GM19099 (cell line): ENCODE measurements around the gene UBASH3A.

ENCODE experiments used
- POLR2A ChIP-seq: IDR thresholded peaks from 3 replicates; pipeline ENCODE4 v1.6.1; 2011; ENCODE audit warnings: low read depth; ENCODE audit not compliant: insufficient read length; ENCODE audit errors: extremely low read depth

UBASH3A gene

DNA sequence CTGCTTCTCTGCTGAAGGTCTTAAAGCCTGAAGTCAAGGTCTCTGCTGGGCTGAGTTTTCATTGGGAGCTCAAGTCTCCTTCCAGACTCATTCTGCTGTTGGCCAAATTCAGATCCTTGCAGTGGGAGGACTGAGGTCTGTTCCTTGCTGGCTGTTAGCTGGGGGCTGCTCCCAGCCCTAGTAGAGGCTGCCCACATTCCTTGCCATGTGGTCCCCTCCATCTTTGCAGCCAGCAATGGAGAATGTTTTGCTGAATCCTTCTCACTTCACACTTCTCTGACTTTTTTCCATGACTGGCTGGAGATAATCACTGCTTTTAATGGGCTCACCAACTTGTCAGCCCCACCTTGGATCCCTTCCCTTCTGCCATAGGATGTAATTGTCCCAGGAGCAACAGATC, 33.2 kb downstream of the UBASH3A start:
- TF ChIP-seq POLR2A, result no peak

DNA sequence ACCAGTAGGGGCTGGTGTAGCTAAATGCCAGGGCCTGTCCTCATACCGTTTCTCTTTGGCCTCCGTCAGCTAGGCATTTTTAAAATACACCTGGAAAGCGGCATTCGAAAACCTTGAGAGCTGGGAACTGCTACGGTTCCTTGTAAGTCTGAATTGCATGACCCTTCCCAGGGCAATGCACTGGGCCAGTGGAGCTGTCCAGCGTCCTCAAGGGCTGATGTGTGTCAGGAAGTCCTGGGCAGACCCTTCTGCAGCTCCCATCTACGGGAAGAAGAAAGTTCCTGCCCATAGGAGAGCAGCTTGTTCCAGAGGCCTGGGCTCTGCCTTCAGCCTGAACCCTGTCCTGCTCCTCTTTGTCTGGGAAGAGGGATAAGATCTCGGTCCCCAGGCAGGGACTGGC, 34.1 kb downstream of the UBASH3A start:
- TF ChIP-seq POLR2A, result no peak

DNA sequence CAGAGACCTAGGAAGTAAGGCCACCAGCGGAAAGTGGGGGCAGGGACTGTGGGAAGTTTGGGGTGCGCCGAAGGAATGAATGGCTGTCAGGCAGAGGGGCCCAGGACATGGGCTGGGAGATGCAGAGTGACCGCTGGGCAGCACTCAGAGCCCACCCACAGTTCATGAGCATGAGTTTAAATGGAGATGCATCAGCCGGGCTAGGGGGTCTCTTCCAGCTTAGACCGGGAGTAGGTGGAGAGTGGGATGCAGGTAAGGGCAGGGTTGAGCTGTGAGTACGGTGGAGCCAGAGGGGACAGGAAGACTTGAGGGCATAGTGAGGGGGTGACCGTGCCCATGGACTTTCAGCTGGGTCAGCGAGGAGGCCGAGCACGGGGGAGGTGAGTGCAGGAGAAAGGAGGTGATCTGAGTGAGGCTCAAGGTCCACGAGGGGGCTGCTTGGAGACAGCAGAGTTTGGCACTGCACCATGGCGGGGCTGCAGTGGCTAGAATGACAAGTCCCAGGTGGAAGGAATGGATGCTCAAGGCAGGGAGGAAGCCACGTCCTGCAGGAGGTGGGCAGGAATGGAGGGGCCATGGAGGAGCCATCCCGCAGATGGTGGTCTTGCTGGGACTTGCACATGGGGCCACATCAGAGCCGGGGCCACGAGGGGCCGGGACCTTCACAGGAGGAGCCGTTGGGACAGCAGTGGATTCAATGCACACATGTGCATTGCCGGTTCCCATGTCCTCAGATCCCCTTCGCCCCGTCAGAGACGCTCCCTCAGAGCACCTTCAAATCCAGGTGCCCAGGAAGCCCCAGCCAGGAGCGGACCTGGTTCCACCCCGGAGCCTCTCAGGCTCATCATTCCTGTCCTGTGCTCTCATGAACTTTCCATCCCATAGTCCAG, 34.9 kb downstream of the UBASH3A start:
- TF ChIP-seq POLR2A, result no peak

DNA sequence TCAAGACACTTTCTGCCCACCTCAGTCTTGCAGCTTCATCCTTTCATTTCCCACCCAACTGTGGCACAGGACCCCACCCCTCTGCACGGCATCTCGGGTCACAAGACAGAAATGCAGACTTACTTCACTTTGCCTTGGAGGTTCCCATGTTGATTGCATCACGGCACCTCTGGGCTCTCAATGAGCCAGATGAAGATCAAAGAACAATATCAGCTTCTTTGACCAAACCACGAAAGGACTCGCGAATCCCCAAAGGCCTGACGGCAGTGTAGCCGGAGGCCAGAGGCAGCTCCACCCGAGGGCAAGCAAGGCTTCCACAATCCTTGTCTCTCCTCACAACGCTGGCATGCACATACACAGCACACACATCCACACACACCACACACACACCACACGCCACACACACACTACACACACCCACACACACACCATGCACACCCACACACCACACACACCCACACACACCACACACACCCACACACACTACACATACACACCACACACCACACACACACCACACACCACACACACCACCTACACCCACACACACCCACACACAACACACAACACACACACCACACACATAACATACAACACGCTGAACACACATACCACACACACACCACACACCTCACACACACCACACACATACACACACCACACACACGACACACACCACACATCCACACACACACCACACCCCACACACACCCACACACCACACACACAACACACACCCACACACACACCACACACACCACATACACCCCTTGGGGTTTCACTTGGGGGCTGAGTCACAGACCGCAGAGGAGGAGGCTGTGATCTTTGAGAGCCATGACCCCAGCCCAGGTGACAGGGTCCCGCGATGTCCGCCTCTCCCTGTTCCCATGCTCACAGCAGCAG, 35.8 kb downstream of the UBASH3A start:
- no peak for TF ChIP-seq POLR2A

DNA sequence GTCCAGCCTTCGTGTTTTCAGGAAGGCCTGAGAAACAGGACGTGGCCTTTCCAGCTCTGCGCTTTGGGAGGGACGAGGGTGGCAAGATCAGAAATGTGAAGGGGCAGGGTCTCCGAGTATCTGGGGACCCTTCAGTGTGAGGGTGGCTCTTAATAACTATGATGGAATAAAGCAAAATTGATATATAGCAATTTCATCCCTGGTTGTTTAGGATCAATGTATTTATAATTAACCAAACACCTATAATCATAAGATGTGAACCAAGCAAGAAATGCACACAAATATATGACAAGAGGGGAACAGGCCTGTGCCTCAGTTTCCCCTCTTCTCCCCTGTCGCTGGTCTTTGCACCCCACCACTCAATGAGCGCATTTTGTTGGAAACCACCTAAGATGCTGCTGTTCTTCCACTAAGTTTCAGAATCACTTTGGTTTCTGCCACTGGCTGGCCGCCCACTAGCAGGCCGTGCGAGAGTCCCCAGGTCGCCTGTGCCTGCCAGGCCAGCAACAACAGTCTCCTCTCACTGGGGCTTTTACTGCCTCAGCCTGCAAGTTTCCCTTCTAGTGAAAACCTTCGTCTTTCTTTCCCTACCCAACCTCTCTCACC, 36.6 kb downstream of the UBASH3A start:
- no peak for TF ChIP-seq POLR2A

DNA sequence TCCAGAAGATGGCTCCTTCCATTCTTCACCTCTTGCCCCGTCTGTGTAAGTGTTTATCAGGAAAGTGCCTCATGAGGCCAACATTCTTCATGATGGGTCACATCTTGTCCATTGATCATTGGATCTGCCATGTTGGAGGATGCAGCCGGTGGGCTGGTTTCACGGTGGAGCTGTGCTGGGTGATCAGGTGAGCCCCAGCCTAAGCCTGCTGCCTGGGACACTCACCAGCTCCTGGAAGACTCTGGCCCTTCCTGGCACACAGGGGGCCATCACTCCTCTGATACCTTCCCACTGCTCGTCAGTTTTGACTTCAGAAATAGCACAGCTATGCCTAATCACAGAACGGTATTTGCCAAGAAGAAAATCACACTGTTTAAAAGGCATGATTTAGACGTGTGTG, 38.3 kb downstream of the UBASH3A start:
- no peak for TF ChIP-seq POLR2A

DNA sequence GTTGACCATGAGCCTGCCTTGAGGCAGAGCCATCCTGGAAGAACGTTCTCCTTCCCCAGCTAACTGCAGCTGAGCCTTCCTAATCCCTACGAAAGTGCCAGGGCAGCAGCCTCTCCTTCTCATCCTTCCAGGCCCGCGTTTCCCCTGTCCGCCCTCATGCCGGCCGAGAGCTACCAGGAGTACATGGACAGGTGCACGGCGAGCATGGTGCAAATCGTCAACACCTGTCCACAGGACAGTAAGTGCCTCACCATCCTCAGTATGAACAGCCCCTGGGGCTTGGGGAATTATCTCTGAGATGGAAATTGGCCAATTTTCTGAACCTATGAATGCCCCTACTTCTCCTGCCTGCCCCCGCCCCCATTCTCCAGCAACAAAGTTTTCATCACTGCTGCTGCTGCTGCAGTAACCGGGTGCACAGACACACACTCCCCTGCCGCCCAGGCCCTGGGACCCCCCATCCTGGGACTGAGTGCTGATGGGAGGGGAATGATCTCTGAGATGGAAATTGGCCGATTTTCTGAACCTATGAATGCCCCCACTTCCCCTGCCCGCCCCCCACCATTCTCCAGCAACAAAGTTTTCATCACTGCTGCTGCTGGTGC, 39.6 kb downstream of the UBASH3A start:
- no peak for TF ChIP-seq POLR2A

DNA sequence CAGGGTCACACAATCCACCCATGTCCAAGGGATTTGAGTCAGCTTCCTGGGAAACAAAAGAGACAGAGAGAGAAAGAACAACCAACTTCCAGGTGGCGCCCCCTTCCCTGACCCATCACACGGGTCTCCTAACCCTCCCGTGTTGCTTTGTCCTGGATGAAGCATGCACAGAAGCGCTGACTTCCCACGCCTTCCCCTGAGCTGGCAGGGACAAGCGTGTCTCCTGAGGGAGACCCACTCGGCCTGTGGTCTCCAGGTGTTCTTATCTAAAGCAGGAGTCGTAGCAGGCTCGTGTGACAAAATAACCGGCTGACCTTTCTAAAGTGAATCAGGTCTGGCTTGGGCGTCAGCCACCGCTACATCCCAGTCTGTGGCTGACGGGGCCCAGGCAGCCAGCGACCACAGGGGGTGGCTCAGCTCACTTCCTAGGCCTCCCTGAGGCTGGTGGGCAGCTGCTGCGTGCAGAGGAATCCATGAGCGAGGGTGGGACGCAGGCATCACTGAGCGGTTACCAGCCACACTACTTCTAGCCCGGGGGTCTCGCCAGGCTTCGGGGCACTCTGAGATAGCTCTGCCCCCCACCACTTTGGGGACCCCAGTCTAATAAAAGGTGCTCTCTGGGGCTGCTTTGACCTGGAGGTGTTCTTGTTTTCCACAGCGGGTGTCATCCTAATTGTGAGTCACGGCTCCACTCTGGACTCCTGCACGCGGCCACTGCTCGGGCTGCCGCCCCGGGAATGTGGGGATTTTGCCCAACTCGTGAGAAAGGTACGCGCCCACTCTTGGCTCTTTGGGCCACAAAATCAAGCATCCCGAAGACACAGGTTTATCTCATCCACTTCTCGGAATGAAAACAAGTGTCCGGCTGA, 40.4 kb downstream of the UBASH3A start:
- TF ChIP-seq POLR2A, result no peak

DNA sequence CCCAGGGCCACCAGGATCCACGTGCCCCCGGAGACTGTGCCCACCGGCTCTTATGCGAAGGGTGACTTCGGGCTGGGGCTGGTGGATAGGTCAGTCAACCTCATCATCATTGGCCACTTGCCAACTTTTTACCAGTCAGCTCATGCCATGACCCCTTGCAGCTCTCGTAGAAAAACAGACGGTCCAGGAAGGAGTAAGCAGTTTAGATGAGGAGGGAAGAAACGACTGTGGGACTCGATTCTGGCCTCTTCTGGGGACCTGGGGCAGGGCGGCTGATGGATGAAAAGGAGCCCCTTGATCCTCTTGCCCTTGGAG, 41.0 kb downstream of the UBASH3A start:
- no peak for TF ChIP-seq POLR2A

DNA sequence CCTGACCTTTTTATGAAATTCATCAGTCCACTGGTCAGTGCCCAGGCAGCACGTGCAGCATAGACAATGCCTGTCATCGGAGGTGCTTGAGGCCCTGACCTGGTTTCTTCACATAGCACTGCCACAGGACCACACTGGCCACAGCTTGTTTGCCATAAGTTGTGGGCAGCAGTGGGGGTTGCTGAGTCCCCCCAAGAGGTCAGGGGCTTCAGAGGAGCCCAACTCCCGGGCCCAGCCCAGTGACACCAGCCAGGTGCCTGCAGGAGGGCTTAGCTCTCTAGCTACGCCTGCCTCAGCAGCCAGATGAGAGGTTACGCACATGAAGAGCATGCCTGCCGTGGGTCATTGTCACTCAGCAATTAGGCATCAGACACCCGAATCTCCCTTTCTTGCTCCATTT, 41.6 kb downstream of the UBASH3A start:
- TF ChIP-seq POLR2A, result no peak

DNA sequence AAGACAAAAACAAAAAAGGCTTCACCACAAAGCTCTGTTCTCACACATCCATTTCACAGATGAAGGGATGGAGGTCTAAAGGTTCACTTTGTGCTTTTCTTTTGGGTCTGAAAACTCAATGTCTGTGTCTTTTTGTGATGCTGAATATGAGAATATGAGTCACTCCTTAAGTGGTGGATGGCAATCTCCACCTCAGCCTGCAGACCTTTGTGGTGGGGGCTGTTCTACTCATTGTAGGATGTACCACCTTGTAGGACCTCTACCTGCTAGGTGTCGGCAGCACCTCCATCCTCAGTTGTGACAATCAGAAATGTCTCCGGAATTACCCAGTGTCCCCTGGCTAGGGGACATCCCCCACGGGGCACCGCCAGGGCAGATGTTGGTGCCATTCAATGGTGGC, 42.8 kb downstream of the UBASH3A start:
- no peak for TF ChIP-seq POLR2A

DNA sequence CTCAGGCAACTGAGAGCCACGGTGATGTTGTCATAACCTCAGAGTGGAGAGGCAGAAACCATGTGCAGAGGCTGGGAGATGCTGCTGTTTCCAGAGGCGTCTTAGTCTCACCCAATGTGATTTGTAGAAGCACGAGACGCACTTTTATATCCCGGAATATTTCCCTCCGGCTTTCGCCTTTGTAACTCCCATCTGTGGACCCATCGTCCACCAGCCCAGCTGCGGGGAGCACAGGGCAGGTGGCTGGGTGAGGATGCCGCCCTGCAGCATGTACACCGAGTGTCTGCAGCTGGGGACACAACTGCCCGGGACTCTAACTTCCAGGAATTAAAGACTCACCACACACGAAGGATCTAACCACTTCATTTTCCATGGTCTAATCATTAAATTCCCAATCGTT, 43.5 kb downstream of the UBASH3A start:
- TF ChIP-seq POLR2A, result no peak

DNA sequence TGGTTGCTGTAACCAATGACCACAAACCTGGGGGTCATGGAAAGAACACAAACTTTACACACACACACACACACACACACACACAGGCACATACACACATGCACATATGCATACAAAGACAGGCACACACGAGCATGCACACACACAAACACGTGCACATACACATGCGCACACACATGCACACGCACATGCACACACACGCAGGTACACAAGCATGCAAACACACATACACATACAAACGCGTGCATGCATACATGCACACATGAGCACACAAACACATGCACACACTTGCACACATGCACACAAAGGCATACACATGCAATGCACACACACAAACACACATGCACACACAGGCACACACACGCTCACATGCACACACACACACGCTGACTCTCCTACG, 44.0 kb downstream of the UBASH3A start:
- TF ChIP-seq POLR2A, result no peak

DNA sequence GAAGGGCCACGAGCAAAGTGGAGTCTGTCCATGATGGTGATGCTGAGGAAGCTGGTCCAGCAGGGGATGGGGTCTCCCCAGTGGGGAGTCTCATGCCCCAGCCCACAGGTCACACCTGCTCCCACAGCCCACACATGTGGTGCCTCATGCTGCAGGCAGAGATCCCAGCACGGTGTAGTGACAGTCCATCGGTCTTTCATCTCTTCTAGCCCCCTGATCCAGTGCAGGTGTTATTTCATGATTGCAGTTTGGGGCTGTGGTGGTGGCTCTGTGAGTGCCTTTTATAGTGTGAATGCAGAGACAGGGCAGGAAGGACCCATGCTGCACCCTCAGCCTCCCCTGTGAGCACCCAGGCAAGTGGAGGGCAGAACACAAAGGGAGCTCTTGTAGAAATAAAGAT, 45.0 kb downstream of the UBASH3A start:
- TF ChIP-seq POLR2A, result no peak
